IPS DF 6.9 (cell line): ENCODE data around the gene SH3BP4.

Experiments
- DNase-seq: peaks from one replicate; pipeline ENCODE4 v3.0.0-alpha.2; 2013; ENCODE audit warnings: low read depth, low spot score
- H3K27ac ChIP-seq: one replicate; pipeline ENCODE4 v1.5.1; 2013; ENCODE audit warnings: low read length, control low read depth
- H3K27me3 ChIP-seq: 2 replicates; pipeline ENCODE4 v1.6.1; 2013; ENCODE audit warnings: mild to moderate bottlenecking, low read length; ENCODE audit not compliant: control insufficient read depth, insufficient read depth
- H3K36me3 ChIP-seq: 2 replicates; pipeline ENCODE4 v1.6.1; 2013; ENCODE audit warnings: low read length; ENCODE audit not compliant: control insufficient read depth, insufficient read depth
- H3K4me1 ChIP-seq: 2 replicates; pipeline ENCODE4 v1.6.1; 2013; ENCODE audit warnings: low read length; ENCODE audit not compliant: control insufficient read depth, insufficient read depth
- H3K4me3 ChIP-seq: 2 replicates; pipeline ENCODE4 v1.5.1; 2013; ENCODE audit warnings: mild to moderate bottlenecking, low read length
- H3K9me3 ChIP-seq: 2 replicates; pipeline ENCODE4 v1.6.1; 2013; ENCODE audit warnings: low read length, inconsistent platforms; ENCODE audit not compliant: control insufficient read depth, insufficient read depth
- WGBS: extraction: QIAGEN DNeasy Blood & Tissue Kit; methylation state at CpG from one replicate; pipeline ENCODE4 v1.1.7; 2013; ENCODE audit warnings: mixed read lengths, missing lambda C conversion rate; ENCODE audit not compliant: insufficient read length, insufficient coverage; 5-methylcytosine and 5-hydroxymethylcytosine counted together

Gene SH3BP4

DNA sequence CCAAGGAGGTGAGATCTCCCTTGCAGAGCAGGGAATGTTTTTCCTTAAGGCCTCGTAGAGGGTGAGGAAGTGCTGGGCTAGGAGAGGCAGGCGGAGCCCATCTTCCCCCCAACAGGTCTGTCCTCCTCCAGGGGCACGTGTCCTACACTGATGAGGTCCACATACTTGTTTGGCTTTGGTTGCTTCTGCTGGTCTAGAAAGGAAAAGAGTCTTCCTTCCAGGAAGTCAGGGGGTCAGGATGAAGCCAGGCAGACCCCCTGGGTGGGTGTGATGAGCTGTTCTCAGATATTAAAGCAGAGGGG lies 6.0 kb downstream of the SH3BP4 start:
- Histone ChIP-seq H3K27me3 (no peaks in the 10 kb centered on the region), H3K4me3 (no peak overlapping the region), H3K9me3 (no peaks in the 10 kb centered on the region), H3K36me3 (no peaks in the 10 kb centered on the region), H3K27ac (no peak overlapping the region), H3K4me1 (peaks cover 7% of the 10 kb centered on the region; the same call in 1 of the 2 replicates)
- no CpG with 5 or more reads among the region's 3 CpGs for WGBS
- no peak for DNase-seq

DNA sequence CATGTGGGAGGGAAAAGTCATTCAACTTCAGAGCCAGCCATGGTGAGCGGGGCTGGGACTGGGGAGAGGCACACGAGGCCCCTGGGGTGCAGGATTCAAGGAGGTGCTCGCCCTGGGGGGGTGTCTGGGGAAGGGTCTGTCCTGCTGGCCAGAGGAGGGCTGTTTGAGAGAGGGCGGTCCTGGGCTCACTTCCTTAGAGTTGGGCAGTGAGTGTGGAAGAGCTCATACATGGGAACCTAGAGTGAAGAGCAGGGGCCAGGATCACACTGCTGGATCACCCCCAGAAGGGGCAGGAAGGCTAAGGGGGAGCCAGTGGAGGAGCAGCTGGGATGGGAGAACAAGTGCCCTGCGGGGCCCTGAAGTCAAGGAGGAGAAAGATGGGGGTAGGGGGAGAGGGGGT lies 6.5 kb downstream of the SH3BP4 start:
- Histone ChIP-seq H3K9me3 (no peaks in the 10 kb centered on the region), H3K4me3 (no peak overlapping the region), H3K27me3 (no peaks in the 10 kb centered on the region), H3K27ac (no peak overlapping the region), H3K36me3 (no peaks in the 10 kb centered on the region), H3K4me1 (peaks cover 7% of the 10 kb centered on the region; the same call in 1 of the 2 replicates)
- no peak for DNase-seq
- WGBS, result no CpG with 5 or more reads among the region's 5 CpGs

- peaks cover 8% of the 10 kb centered on the region; the same call in 1 of the 2 replicates for H3K4me1 ChIP-seq
- H3K27ac ChIP-seq, result no peak overlapping the region
- DNase-seq, result no peak
- H3K4me3 ChIP-seq, result no peak overlapping the region
- WGBS, result no CpG with 5 or more reads among the region's 10 CpGs
- no peaks in the 10 kb centered on the region for H3K27me3 ChIP-seq
- H3K36me3 ChIP-seq, result no peaks in the 10 kb centered on the region
- H3K9me3 ChIP-seq, result no peaks in the 10 kb centered on the region
These were observed 7.1 kb downstream of the SH3BP4 start for GRCh38 chr2:234958746-234959395.

- Histone ChIP-seq H3K4me1 (peaks cover 7% of the 10 kb centered on the region; the same call in 1 of the 2 replicates), H3K27ac (no peak overlapping the region), H3K9me3 (no peaks in the 10 kb centered on the region), H3K4me3 (no peak overlapping the region), H3K27me3 (no peaks in the 10 kb centered on the region), H3K36me3 (no peaks in the 10 kb centered on the region)
- DNase-seq, result no peak
- WGBS, result no CpG with 5 or more reads among the region's 13 CpGs
These were observed 8.6 kb downstream of the SH3BP4 start for GRCh38 chr2:234960175-234961088.

GRCh38 chr2:234961784-234962183 lies 10.0 kb downstream of the SH3BP4 start:
- WGBS, result no CpG with 5 or more reads among the region's 2 CpGs
- Histone ChIP-seq H3K9me3 (no peaks in the 10 kb centered on the region), H3K36me3 (no peaks in the 10 kb centered on the region), H3K4me3 (no peak overlapping the region), H3K27me3 (no peaks in the 10 kb centered on the region), H3K4me1 (peaks cover 7% of the 10 kb centered on the region; the same call in 1 of the 2 replicates), H3K27ac (no peak overlapping the region)
- DNase-seq, result no peak

DNA sequence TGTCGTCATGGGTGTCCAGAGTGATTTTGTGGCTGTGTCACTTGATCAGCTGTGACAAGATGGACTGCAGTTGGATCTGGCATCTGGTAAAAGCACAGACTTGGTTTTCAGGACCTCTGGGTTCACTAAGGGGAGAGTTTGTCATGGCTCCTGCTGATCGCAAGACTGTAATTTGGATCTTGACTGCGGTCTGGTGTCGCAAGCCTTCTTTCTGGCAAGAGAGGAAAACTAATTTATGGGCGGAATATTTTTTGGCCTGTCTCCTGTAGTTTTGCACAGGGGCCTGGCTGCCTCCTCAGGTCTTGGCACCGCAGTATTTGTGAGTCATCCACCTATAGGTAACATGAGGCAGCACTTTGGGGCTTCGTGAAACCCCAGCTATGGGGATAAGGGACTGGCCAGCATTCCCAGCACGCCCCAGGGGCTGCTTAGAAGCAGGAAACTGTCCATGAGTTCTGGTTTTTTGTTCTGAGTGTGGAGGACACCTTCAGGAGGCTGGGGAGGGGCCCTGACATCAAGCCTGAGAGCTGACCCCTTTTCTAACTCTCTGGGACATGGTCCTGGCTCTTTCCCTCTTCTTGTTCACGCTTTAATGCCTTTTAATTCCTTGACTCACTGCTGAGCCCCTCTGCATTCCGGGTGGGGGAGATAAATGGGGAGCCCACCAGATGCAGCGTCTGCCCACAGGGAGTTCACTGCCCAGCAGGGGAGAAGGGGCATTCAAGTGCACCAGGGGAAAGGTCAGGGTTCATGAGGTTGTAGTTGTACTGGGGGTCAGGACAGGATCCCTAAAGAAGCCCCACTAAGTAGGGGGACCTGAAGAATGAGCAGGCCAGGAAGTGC lies 12.2 kb downstream of the SH3BP4 start:
- no peak overlapping the region for H3K27ac ChIP-seq

GRCh38 chr2:234964631-234965461 lies 13.0 kb downstream of the SH3BP4 start:
- Histone ChIP-seq H3K4me1 (peaks cover 14% of the 10 kb centered on the region), H3K4me3 (no peak overlapping the region), H3K27me3 (no peaks in the 10 kb centered on the region), H3K36me3 (no peaks in the 10 kb centered on the region), H3K9me3 (no peaks in the 10 kb centered on the region), H3K27ac (no peak overlapping the region)
- WGBS, result no CpG with 5 or more reads among the region's 18 CpGs
- DNase-seq, result no peak

More for the DNA sequence above, 12.2 kb downstream of the SH3BP4 start:
- Histone ChIP-seq H3K4me1 (peaks cover 9% of the 10 kb centered on the region; the same call in 1 of the 2 replicates), H3K36me3 (no peaks in the 10 kb centered on the region), H3K4me3 (no peak overlapping the region), H3K9me3 (no peaks in the 10 kb centered on the region), H3K27me3 (no peaks in the 10 kb centered on the region)
- DNase-seq, result no peak
- WGBS, result no CpG with 5 or more reads among the region's 11 CpGs

GRCh38 chr2:234966340-234966739 lies 14.5 kb downstream of the SH3BP4 start:
- H3K27me3 ChIP-seq, result no peaks in the 10 kb centered on the region
- H3K27ac ChIP-seq, result no peak overlapping the region
- H3K9me3 ChIP-seq, result no peaks in the 10 kb centered on the region
- H3K36me3 ChIP-seq, result no peaks in the 10 kb centered on the region
- WGBS, result no CpG with 5 or more reads among the region's 6 CpGs
- no peak overlapping the region for H3K4me3 ChIP-seq
- peaks cover 11% of the 10 kb centered on the region for H3K4me1 ChIP-seq
- no peak for DNase-seq

DNA sequence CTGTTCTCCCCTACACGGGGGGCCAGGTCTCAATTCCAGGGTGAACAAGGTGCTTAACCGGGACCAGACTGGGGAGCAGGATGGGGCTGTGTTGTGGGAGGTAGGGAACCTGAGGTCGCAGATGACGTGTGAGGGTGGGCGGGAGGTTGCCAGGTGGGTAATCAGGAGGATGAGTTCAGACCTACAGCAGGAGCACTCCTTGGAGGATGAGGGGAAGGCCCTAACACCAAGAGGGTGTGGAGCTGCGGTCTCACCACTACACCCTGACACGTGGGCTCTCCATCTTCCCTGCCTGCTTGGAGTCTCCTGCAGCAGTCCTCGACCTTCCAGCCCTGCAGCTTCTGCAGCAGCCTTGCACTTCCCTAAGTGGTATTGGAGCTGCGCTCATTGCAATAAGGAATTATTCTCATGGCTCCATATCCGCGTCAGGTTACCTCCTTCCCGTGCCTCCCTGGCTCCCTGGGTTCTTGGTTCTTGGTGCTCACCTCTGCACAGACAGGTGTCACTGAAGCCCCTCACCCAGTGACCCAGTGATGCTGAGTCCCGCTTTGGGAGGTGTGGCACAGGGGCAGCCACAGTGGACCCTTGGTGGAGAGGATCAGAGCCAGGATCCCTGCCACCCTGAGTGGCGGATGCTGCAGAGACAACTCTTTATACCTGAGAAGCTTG lies 15.5 kb downstream of the SH3BP4 start:
- no peak overlapping the region for H3K4me3 ChIP-seq
- H3K27ac ChIP-seq, result no peak overlapping the region
- H3K4me1 ChIP-seq, result peaks cover 11% of the 10 kb centered on the region
- no CpG with 5 or more reads among the region's 14 CpGs for WGBS
- no peaks in the 10 kb centered on the region for H3K9me3 ChIP-seq
- no peak for DNase-seq
- no peaks in the 10 kb centered on the region for H3K27me3 ChIP-seq
- no peaks in the 10 kb centered on the region for H3K36me3 ChIP-seq
